Renal cortical epithelial cell (primary cell): ENCODE results near the gene ZC3H7A. TPM values are rescaled to one million over a fixed set of nuclear protein-coding genes. Genes with fewer than 3 reads are reported as not detected.

ENCODE experiments used
- DNase-seq: peaks from one replicate; pipeline ENCODE4 v3.0.0-alpha.2; 2011; ENCODE audit warnings: low read depth
- total RNA-seq: library from RNA; depleted of rRNA; stranded (reverse); fragments of >200 nt; gene quantifications from 2 replicates; pipeline ENCODE4 v1.2.3, GENCODE V29; 2014

ZC3H7A gene
- total RNA-seq, 1 donor from 2014 or later = 77.0 TPM

- DNase-seq = no peak
These were observed 89.3 kb downstream of the ZC3H7A start for GRCh38 chr16:11707679-11708197.

GRCh38 chr16:11706180-11706742 lies 90.8 kb downstream of the ZC3H7A start:
- no peak for DNase-seq

- DNase-seq = no peak
These were observed 91.6 kb downstream of the ZC3H7A start for GRCh38 chr16:11705311-11706025.

Other genes with a start within 250 kb of the ZC3H7A start
- gene LITAF, start 210.3 kb downstream of the ZC3H7A start, total RNA-seq = 52.6 and 59.2 TPM in 2 replicates
- 25.4 and 50.7 TPM in 2 replicates for gene SNN, start 128.8 kb downstream of the ZC3H7A start, total RNA-seq
- gene TXNDC11, start 54.4 kb downstream of the ZC3H7A start, total RNA-seq = 38.3 and 47.9 TPM in 2 replicates
- gene RSL1D1, start 54.3 kb upstream of the ZC3H7A start, total RNA-seq = 92.6 and 173 TPM in 2 replicates
- gene GSPT1, start 118.7 kb upstream of the ZC3H7A start, total RNA-seq = 82.5 and 217 TPM in 2 replicates
- gene NPIPB2, start 144.8 kb upstream of the ZC3H7A start, total RNA-seq = 1.0 and 4.0 TPM in 2 replicates
- not detected in 2 replicates for gene TNFRSF17, start 168.0 kb upstream of the ZC3H7A start, total RNA-seq
- gene SNX29, start 179.5 kb upstream of the ZC3H7A start, total RNA-seq = 4.7 and 62.9 TPM in 2 replicates